ENCODE measurements around the gene CD4. TPM values are rescaled to one million over a fixed set of nuclear protein-coding genes. Genes with fewer than 3 reads are reported as not detected.

Gene CD4
- total and polyA plus RNA-seq, 2 donors = 11.5 to 21.5 TPM

DNA sequence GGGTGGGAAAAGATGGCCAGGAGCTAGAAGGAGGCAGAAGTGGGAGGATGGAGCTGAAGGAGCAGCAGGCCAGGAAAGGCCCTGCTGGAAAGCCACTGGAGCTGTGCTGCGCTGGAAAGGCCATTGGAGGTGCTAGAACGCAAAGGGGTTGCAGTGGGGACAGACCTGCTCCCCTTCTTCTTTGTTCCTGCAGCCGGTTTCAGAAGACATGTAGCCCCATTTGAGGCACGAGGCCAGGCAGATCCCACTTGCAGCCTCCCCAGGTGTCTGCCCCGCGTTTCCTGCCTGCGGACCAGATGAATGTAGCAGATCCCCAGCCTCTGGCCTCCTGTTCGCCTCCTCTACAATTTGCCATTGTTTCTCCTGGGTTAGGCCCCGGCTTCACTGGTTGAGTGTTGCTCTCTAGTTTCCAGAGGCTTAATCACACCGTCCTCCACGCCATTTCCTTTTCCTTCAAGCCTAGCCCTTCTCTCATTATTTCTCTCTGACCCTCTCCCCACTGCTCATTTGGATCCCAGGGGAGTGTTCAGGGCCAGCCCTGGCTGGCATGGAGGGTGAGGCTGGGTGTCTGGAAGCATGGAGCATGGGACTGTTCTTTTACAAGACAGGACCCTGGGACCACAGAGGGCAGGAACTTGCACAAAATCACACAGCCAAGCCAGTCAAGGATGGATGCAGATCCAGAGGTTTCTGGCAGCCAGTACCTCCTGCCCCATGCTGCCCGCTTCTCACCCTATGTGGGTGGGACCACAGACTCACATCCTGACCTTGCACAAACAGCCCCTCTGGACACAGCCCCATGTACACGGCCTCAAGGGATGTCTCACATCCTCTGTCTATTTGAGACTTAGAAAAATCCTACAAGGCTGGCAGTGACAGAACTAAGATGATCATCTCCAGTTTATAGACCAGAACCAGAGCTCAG lies 30.0 kb downstream of the CD4 start:
- H3K4me1 ChIP-seq (ENCODE audit: insufficient read depth) = no peaks in the 10 kb centered on the region
- H3K36me3 ChIP-seq (ENCODE audit: insufficient read depth) = no peaks in the 10 kb centered on the region
- DNase-seq (ENCODE audit: extremely low spot score) = no peak
- no peak overlapping the region for H3K4me3 ChIP-seq (ENCODE audit: low read depth, low read length)
- WGBS = 86% methylated on average over 13 of the region's 13 CpGs
- H3K27ac ChIP-seq (ENCODE audit: low read depth) = no peak overlapping the region

DNA sequence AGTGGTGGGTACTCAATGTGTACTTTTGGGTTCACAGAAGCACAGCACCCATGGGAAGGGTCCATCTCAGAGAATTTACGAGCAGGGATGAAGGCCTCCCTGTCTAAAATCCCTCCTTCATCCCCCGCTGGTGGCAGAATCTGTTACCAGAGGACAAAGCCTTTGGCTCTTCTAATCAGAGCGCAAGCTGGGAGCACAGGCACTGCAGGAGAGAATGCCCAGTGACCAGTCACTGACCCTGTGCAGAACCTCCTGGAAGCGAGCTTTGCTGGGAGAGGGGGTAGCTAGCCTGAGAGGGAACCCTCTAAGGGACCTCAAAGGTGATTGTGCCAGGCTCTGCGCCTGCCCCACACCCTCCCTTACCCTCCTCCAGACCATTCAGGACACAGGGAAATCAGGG lies 30.8 kb downstream of the CD4 start:
- Histone ChIP-seq H3K4me1 (ENCODE audit: insufficient read depth) (no peaks in the 10 kb centered on the region), H3K27ac (ENCODE audit: low read depth) (no peak overlapping the region), H3K36me3 (ENCODE audit: insufficient read depth) (no peaks in the 10 kb centered on the region), H3K4me3 (ENCODE audit: low read depth, low read length) (no peak overlapping the region)
- no peak for DNase-seq (ENCODE audit: extremely low spot score)
- 84% methylated on average over 5 of the region's 5 CpGs for WGBS

DNA sequence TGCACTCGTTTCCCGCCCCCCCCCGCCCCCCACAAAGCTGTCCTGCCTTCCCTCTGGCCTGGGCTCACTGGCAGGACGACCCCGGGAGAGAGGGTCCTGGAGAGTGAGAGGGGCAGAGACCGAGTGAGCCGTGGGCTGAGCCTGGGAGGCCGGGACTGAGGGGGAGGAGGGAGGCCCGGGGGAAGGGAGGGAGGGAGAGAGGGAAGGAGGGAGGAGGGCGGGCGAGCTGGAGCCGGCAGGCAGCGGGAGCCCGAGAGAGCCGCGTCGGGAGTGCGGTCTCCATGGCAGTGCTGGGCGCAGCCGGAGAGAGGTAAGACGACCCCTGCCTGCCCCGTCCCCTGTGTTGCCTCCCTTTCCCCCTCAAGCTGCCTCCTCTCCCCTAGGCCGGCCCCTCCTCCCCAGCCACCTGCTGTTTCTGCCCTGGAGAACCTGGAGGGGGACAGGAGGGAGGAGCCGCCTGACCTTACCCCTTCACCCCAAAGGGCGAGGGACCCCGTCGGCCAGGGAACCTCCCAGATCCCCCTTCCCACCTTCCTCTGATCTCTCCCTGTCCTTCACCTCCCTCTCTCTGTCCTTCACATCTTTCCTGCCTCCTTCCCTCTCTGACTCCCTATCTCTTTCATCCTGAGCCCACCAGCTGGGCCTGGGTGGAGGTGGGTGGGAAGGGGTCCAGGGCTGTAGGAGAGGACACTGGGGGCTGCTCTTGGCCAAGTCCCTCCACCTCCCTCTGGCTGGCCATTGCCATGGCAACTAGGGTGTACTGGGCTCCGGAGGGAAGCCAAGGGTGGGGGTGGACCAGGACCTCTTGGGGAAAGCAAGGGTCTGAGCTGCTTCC lies 32.5 kb downstream of the CD4 start, which contains the start of gene GPR162:
GPR162 (plus strand) TSS at position 231 of the 835 bp plus-strand sequence. CDS start 2,078 bp downstream, outside the sequence.
- Histone ChIP-seq H3K27ac (ENCODE audit: low read depth) (no peak within 1 kb of the TSS), H3K36me3 (ENCODE audit: insufficient read depth) (no peaks in the 10 kb centered on the region), H3K4me3 (ENCODE audit: low read depth, low read length) (peak within 1 kb of the TSS; percentile 43), H3K4me1 (ENCODE audit: insufficient read depth) (no peaks in the 10 kb centered on the region)
- WGBS = under 1% methylated on average over 28 of the region's 28 CpGs
- peak; percentile 47 for DNase-seq (ENCODE audit: extremely low spot score)

DNA sequence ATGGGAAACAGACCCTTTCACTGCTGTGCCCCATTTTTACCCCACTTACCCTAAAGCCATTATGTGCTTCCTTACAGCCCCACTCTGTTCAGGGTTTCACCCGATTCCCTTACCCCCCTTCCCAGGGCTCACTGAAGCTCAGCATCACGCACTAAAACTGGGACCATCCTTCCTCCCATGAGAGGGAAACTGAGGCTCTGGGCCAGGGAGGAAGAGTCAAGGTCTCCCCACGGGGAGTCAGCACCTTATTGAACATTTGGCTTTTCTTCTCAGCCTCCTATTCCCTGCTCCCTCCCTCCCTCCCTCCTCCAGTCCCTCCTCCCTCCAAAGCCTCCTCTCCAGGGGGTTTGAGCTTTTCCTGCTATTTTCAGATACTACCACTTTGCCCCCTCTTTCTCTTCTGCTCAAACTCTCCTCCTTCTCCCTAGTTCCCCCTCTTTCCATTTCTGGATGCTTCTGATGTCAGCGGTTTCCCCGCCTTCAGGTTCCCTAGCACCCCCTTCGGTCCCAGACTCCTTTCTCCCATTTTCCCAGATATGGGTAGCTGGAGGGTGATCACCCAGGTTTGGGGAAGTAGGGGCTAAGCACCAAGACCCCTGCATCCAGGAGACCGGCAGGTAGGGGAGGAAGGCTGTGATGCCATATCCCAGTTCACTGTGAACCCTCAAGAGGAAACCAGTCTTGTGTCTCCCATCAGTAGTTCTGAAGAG lies 33.3 kb downstream of the CD4 start:
- Histone ChIP-seq H3K4me3 (ENCODE audit: low read depth, low read length) (no peak overlapping the region), H3K4me1 (ENCODE audit: insufficient read depth) (no peaks in the 10 kb centered on the region), H3K27ac (ENCODE audit: low read depth) (no peak overlapping the region), H3K36me3 (ENCODE audit: insufficient read depth) (no peaks in the 10 kb centered on the region)
- WGBS = 57% methylated on average over 7 of the region's 7 CpGs
- DNase-seq (ENCODE audit: extremely low spot score) = no peak

DNA sequence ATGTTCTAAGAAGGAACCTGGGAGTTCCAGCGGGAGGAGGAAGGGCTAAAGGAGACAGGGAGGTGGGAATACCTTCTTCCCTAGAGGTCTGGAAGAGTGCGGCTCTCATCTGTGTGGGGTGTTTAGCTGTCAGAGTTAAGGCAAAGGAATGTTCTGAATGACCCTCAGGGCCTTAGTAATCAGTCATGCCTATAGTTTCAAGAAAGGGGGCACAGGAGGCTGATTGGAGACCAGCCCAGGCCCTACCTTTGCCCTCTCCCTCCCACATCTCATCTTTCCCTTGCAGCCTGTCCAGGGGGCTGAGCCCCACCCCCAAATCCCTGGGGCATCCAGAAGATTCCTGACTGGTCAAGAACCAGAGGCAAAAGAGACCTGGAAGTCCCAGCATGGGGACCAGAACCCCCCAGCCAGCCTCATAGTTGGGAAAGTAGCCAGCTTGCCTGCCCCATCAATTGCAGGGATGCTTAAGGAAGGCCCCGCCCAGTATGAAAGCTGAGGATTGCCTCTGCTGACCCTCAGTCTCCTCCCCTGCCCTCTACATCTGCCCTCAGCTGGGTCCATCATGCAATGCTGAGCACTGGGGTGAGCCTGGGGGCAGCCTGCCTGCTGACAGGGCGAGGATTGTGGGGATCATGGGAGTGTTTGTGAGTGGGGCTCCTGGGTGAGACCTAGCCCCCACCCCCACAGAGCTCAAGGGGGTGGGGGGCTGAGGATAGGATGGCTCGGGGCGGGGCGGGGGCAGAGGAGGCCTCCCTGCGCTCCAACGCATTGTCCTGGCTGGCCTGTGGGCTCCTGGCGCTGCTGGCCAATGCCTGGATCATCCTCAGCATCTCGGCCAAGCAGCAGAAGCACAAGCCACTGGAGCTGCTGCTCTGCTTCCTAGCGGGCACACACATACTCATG lies 34.1 kb downstream of the CD4 start:
- no peak overlapping the region for H3K27ac ChIP-seq (ENCODE audit: low read depth)
- 81% methylated on average over 12 of the region's 12 CpGs for WGBS
- DNase-seq (ENCODE audit: extremely low spot score) = no peak
- no peak overlapping the region for H3K4me3 ChIP-seq (ENCODE audit: low read depth, low read length)
- no peaks in the 10 kb centered on the region for H3K36me3 ChIP-seq (ENCODE audit: insufficient read depth)
- H3K4me1 ChIP-seq (ENCODE audit: insufficient read depth) = no peaks in the 10 kb centered on the region

DNA sequence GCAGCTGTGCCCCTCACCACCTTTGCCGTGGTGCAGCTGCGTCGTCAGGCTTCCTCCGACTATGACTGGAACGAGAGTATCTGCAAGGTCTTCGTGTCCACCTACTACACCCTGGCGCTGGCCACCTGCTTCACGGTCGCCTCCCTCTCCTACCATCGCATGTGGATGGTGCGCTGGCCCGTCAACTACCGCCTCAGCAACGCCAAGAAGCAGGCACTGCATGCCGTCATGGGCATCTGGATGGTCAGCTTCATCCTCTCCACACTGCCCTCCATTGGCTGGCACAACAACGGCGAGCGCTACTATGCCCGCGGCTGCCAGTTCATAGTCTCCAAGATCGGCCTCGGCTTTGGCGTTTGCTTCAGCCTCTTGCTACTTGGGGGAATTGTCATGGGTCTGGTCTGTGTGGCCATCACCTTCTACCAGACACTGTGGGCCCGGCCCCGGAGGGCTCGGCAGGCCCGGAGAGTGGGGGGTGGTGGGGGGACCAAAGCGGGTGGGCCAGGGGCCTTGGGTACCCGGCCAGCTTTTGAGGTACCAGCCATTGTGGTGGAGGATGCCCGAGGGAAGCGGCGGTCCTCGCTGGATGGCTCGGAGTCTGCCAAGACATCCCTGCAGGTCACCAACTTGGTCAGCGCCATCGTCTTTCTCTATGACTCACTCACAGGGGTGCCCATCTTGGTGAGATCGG lies 34.9 kb downstream of the CD4 start:
- WGBS = 91% methylated on average over 37 of the region's 37 CpGs
- H3K4me1 ChIP-seq (ENCODE audit: insufficient read depth) = no peaks in the 10 kb centered on the region
- no peak overlapping the region for H3K4me3 ChIP-seq (ENCODE audit: low read depth, low read length)
- no peaks in the 10 kb centered on the region for H3K36me3 ChIP-seq (ENCODE audit: insufficient read depth)
- H3K27ac ChIP-seq (ENCODE audit: low read depth) = no peak overlapping the region
- no peak for DNase-seq (ENCODE audit: extremely low spot score)

DNA sequence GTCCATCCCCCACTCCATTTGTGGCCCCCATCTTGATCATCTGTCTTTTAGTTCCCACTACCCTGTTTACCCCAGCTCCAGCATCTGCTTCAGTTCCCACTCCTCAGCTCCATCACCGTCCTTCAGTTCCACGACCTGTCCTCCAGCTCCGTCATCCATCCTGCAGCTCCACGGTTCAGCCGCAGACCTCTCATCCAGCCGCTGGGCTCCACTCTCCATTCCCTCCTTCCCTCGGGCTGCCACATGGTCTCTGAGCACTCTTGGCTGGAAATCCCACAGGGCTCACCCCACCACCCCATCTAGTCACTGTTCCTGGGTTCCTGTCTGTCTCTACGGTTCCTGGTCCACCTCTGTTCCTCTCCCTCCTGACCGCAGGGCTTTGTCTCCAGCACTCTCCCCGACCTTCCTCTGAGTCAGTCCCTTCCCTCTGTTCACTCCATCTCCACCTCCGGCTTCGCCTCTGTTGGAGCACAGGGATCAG lies 35.6 kb downstream of the CD4 start:
- WGBS = 45% methylated on average over 12 of the region's 12 CpGs
- no peaks in the 10 kb centered on the region for H3K4me1 ChIP-seq (ENCODE audit: insufficient read depth)

DNA sequence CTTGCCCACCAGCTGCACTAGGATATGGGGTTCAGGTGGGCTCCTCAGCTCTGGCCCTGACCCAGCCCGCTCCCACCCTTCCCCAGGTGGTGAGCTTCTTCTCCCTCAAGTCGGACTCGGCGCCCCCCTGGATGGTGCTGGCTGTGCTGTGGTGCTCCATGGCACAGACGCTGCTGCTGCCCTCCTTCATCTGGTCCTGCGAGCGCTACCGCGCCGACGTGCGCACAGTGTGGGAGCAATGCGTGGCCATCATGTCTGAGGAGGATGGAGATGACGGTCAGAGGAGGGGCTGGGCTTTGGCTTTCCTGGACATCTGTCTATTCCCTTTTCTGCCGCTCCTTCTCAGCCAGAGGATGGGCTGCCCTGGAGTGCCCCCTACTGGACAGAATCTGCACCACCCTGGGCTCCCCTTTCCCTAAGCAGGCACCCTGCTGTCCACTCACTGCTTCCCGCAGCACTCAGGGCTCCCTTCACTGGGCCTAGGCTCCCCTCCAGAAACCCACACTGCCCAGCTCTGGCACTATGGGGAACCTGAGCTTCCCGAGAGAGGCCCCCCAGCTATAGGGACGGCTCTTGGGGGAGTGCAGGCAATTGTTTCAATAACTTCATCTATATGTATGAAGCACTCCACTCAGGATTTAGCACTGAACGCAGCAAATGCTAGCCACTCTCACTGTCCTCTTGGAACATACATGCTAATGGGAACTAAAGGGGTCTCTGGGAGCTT lies 36.2 kb downstream of the CD4 start:
- no peak overlapping the region for H3K4me3 ChIP-seq (ENCODE audit: low read depth, low read length)
- DNase-seq (ENCODE audit: extremely low spot score) = peak; percentile 37
- no peak overlapping the region for H3K27ac ChIP-seq (ENCODE audit: low read depth)
- H3K4me1 ChIP-seq (ENCODE audit: insufficient read depth) = no peaks in the 10 kb centered on the region
- H3K36me3 ChIP-seq (ENCODE audit: insufficient read depth) = no peaks in the 10 kb centered on the region
- 10% methylated on average over 19 of the region's 19 CpGs for WGBS

More for the DNA sequence above, 35.6 kb downstream of the CD4 start:
- H3K4me3 ChIP-seq (ENCODE audit: low read depth, low read length) = no peak overlapping the region
- H3K27ac ChIP-seq (ENCODE audit: low read depth) = no peak overlapping the region
- no peak for DNase-seq (ENCODE audit: extremely low spot score)
- no peaks in the 10 kb centered on the region for H3K36me3 ChIP-seq (ENCODE audit: insufficient read depth)

DNA sequence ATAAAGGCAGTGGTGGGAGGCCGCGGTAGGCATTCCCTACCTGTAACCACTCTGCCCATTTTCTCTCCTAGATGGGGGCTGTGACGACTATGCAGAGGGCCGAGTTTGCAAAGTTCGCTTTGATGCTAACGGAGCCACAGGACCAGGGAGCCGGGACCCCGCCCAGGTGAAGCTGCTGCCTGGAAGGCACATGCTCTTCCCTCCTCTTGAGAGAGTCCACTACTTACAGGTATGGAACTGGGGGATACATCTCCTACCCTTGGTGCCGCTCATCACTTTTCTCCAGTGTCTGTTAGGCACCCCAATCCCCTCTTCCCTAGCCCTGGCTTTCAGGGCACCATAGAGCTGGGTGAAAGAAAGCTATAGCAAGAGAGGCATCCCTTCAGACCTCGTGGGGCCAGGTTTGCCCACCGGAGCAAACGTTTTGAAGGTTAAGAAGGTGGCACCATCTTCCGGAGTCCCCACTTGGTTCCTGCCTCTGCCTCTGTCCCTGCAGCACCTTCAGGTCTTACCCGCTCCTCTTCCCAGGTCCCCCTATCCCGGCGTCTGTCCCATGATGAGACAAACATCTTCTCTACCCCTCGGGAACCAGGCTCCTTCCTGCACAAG lies 36.9 kb downstream of the CD4 start:
- Histone ChIP-seq H3K4me1 (ENCODE audit: insufficient read depth) (no peaks in the 10 kb centered on the region), H3K27ac (ENCODE audit: low read depth) (no peak overlapping the region), H3K4me3 (ENCODE audit: low read depth, low read length) (no peak overlapping the region), H3K36me3 (ENCODE audit: insufficient read depth) (no peaks in the 10 kb centered on the region)
- no peak for DNase-seq (ENCODE audit: extremely low spot score)
- 78% methylated on average over 17 of the region's 17 CpGs for WGBS

DNA sequence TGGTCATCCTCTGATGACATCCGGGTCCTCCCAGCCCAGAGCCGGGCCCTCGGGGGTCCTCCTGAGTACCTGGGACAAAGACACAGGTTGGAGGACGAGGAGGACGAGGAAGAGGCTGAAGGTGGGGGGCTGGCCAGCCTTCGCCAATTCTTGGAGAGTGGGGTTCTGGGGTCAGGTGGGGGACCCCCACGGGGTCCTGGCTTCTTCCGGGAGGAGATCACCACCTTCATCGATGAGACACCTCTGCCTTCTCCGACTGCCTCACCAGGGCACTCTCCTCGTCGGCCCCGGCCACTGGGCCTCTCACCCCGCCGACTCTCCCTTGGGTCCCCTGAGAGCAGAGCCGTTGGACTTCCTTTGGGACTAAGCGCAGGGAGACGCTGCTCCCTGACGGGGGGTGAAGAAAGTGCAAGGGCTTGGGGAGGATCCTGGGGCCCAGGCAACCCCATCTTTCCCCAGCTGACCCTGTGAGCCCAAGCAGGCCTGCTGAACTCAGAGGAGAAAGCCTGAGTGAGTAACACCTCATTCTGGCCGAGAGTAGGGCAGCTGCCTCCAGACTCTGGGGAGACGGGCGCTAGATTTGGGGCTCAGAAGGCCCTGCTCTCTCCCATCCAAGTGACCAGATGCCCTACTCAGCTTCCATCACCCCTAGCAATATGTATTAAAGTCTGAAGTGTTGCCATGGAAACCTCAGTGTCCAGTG lies 37.6 kb downstream of the CD4 start:
- WGBS = 72% methylated on average over 22 of the region's 22 CpGs
- DNase-seq (ENCODE audit: extremely low spot score) = no peak
- H3K36me3 ChIP-seq (ENCODE audit: insufficient read depth) = no peaks in the 10 kb centered on the region
- no peak overlapping the region for H3K27ac ChIP-seq (ENCODE audit: low read depth)
- H3K4me3 ChIP-seq (ENCODE audit: low read depth, low read length) = no peak overlapping the region
- H3K4me1 ChIP-seq (ENCODE audit: insufficient read depth) = no peaks in the 10 kb centered on the region

DNA sequence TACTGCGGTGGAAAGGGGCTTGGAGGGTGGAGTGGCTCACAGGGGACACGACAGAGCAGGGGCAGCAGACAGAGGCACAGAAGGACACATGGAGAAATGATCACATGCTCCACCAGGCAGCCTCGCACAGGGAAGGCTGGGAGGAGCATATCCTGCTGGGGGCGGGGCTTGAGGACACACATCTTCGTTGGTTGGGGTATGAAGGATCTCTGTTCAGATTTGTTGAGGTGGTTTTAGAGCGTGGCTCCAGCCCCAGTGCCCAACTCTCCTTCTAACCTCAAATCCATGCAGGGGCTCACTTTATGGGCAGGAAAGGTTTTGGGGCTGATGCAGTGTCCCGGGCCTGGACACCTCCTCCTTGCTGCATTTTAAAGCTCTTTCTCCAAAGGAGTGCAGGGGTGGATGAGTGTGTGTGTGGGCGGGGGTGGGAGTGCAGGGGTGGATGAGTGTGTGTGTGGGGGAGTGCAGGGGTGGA lies 38.1 kb downstream of the CD4 start:
- Histone ChIP-seq H3K27ac (ENCODE audit: low read depth) (no peak overlapping the region), H3K4me1 (ENCODE audit: insufficient read depth) (no peaks in the 10 kb centered on the region), H3K4me3 (ENCODE audit: low read depth, low read length) (no peak overlapping the region), H3K36me3 (ENCODE audit: insufficient read depth) (no peaks in the 10 kb centered on the region)
- 7% methylated on average over 8 of the region's 8 CpGs for WGBS
- DNase-seq (ENCODE audit: extremely low spot score) = peak; percentile 73

Data from urinary bladder (tissue), 4 donors.